GM18867 (cell line): ENCODE measurements around the gene KRTAP6-2.

ENCODE experiments used
- ATAC-seq: cut with Tn5 transposase; IDR thresholded peaks from one replicate; pipeline ENCODE4 v1.9.1; 2021; ENCODE audit warnings: mild to moderate bottlenecking, moderate library complexity; ENCODE audit not compliant: unreplicated experiment

The KRTAP6-2 gene

DNA sequence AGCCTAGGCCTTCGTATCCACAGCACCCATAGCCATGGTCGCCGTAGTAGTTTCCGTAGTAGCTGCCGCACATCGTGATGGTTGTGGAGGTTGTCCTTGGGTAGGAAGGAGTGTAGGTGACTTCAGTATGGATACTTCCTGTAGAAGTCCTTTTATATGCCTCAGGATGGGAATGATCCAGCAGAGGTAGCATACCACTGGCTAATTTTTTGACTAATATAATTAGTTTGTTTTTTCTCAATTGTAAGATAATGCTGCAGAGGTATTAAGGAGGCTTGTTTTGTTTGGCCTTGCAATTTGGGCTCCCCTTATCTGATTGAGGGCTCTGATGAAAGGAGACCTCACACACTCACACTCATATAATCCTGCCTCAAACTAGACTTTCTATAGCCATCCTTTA, at the start of gene KRTAP6-2:
Gene KRTAP6-2 (minus strand): TSS at position 101 of the 400 bp plus-strand sequence. CDS start 28 bp downstream, at position 73.
- ATAC-seq: no peak

DNA sequence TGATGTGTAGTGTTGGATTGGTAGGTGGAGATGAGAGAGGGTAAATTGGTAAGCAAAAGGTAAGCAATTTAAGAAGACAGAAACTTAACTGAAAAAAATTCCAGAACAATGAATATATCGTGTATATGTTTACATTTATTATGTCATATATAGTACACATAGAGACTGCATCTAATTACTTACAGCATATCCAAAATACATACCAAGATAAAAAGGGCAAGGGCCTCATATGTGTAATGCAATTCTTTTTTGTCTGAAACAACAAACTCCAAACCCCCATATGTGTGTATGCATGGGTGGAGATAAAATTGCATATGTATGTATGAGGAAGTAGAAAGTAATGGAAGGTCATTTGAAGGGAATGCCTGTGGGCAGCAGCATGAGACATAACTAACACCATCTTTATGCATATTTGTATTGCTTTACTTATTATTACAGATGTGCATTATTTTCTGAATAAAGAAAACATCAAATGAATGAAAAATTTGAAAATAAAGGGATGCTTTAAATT, 48.3 kb upstream of the KRTAP6-2 start:
- ATAC-seq: no peak

GRCh38 chr21:30642564-30642963, 43.9 kb upstream of the KRTAP6-2 start, which contains the start of gene KRTAP20-3:
Gene KRTAP20-3 (plus strand): TSS chr21:30642864.
- ATAC-seq: no peak

DNA sequence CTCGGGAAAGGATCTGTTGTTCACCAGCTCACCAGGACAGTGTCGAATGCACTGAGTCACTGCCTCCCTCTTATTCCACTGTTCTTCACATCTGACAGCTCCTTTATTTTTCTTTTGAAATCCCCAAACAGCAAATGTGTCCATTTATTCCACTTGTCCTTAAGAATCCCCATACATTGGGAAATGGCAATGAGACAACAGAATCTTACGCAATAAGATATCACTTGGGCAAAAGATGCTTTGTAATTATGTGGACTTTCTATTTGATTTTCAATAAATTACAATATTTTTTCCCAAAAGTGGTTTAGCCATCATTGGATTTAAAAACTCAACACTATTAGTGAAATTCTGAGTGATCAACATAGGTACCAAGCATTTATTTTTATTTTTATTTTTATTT, 40.0 kb upstream of the KRTAP6-2 start:
- no peak for ATAC-seq

- ATAC-seq: no peak
Measured at GRCh38 chr21:30634906-30635305, 36.2 kb upstream of the KRTAP6-2 start, which contains the start of gene KRTAP20-2. Gene KRTAP20-2 (plus strand): TSS chr21:30635206. CDS start chr21:30635264, 58 bp downstream.

GRCh38 chr21:30629200-30629599, 30.5 kb upstream of the KRTAP6-2 start:
- no peak for ATAC-seq

GRCh38 chr21:30628109-30628508, 29.4 kb upstream of the KRTAP6-2 start:
- ATAC-seq: no peak

DNA sequence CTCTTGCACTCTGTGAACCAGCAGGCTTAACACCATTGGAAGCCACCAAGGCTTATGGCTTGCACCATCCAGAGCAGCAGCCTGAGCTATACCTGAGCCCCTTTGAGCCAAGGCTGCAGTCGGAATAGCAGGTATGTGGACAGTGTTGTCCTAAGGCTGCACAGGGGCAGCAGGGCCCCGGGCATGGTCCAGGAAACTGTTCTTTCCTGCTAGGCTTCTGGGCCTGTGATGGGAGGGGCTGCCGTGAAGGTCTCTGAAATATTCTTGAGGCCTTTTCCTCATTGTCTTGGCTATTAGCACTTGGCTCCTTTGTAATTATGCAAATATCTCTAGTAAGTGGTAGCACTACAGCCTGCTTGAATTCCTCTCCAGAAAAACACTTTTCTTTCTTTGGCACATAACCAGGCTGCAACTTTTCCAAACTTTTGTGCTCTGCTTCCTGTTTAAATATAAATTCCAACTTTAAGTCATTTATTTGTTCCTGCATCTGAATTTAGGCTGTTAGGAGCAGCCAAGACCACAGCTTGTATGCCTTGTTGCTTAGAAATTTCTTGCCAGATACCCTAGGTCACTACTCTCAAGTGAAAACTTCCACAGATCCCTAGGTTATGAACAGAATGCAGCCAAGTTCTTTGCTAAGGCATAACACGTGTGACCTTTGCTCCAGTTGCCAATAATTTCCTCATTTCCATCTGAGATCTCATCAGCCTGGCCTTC, 26.9 kb upstream of the KRTAP6-2 start:
- ATAC-seq: no peak

GRCh38 chr21:30623362-30623761, 24.7 kb upstream of the KRTAP6-2 start:
- ATAC-seq: no peak

DNA sequence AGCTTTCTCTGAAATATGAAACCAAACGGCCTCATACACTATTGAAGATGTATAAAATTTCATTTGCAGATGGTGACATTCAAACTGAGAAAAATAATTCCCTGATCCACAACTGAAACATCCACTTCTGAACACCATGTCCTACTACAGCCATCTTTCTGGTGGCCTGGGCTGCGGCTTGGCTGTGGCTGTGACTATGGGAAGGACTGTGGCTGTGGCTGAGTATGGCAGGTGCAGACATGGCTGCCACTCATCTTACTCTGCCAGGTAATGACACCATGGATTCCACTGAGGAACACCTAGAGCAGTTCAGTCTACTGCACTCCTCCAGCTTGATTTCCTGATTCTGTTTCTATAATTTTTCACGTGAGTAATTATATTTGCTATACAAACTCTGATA, 21.8 kb upstream of the KRTAP6-2 start, which contains the start of gene KRTAP20-4:
Gene KRTAP20-4 (plus strand): TSS at position 106 of the 400 bp plus-strand sequence.
- no peak for ATAC-seq

DNA sequence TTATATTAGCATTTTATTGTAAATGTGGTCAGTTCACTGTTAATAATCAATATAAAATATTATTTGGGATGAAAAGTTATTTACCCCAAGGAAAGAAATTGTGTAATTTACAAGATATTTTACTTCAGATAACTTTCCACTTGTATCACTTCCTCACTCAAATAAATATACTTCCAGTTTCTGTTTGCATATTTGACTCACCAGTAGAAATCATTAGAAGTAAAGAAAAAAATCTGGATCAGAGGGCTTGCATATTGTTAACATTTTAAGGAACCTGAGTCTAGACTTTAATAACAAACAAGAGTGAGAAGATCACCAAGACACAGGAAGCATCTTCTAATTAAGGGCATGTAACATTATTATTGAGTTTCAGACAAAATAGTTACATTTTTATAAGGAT, 21.4 kb upstream of the KRTAP6-2 start:
- no peak for ATAC-seq

DNA sequence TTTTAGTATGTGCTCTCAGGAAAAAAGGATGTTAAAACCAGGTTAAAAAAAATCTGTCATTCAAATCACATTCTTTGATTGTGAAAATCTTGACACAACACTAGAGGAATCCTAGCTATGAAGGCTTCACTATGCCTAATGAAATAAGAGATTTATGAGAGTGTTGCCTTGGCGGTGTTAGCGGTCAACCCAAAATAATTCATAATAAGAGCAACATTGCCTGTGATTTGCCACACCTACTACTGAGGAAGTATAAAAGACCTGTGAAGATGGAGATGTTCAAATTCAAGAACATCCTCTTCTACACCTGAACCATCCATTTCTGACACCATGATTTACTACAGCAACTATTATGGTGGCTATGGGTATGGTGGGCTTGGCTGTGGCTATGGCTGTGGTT, 17.4 kb upstream of the KRTAP6-2 start, which contains the start of gene KRTAP20-1:
Gene KRTAP20-1 (plus strand): TSS at position 301 of the 400 bp plus-strand sequence. CDS start 30 bp downstream, at position 331.
- no peak for ATAC-seq

GRCh38 chr21:30615199-30615598, 16.5 kb upstream of the KRTAP6-2 start:
- ATAC-seq: no peak

DNA sequence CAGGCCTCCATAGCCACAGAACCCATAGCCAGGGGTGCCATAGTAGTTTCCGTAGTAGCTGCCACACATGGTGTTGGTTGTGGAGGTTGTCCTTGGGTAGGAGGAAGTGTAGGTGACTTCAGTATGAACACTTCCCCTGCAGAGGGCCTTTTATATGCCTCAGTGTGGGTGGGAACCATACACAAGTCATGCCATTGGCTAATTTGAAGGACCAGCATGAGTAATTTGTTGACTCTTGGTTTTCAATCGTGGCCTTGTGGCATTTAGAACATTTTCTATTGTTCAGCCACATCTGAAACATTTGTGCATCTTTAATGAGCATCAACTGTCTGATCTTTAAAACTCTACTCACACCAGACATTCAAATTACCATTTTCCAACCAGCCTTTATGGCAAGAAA, 15.1 kb upstream of the KRTAP6-2 start, which contains the start of gene KRTAP6-1:
Gene KRTAP6-1 (minus strand): TSS at position 95 of the 400 bp plus-strand sequence. CDS start 26 bp downstream, at position 69.
- ATAC-seq: no peak

GRCh38 chr21:30612132-30612531, 13.4 kb upstream of the KRTAP6-2 start:
- no peak for ATAC-seq

DNA sequence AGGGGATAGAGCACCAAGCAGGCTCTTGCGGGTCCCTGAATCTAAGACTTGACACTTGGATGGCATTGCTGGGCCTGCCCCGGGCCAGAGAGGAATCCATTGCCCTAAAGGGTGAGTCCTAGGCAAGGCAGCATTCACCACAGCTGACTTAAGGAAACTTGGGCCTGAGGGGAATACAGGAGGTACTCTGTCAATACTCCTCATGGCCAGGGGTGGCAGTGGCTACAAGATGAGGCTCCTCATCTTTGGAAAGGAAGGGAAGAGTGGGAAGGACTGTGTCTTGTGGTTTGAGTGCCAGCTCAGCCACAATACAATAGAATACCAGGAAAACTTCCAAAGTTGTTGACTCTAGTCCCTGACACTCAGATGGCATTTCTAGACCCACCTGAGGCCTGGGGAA, 7.3 kb upstream of the KRTAP6-2 start:
- no peak for ATAC-seq

DNA sequence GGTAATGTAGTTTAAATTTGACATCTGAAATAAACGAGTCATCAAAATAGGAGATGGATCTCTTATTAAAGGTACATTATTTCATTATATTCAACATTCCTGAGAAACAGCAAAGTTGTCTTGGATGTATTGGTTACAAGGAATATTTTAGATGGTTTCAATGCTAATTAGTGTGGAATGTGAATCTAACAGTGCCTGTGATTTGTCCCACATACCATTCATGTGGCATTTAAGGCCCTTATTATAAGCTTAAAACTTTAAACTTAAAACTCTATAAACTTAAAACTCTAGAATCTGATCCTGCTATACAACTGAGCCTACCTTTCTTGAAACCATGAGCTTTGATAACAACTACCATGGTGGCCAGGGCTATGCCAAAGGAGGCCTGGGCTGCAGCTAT, 2.1 kb upstream of the KRTAP6-2 start, which contains the start of gene KRTAP22-1:
Gene KRTAP22-1 (plus strand): TSS at position 301 of the 400 bp plus-strand sequence.
- ATAC-seq: no peak

DNA sequence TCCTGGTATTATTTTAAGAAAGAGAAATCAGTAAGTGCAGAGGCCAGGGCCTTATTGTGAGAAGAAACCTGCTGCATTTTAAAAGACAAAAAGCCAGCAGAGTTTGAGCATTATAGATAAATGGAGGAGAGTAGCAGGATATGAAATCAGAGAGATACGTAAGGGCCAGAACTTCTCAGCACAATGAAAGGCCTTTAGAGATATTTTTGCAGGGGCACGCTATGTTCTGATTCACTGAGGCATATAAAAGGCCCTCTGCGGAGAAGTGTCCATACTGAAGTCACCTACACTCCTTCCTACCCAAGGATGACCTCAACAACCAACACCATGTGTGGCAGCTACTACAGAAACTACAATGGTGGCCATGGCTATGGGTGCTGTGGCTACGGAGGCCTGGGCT, 6.6 kb downstream of the KRTAP6-2 start, which contains the start of gene KRTAP6-3:
Gene KRTAP6-3 (plus strand): TSS at position 301 of the 400 bp plus-strand sequence. CDS start 6 bp downstream, at position 307.
- ATAC-seq: no peak

DNA sequence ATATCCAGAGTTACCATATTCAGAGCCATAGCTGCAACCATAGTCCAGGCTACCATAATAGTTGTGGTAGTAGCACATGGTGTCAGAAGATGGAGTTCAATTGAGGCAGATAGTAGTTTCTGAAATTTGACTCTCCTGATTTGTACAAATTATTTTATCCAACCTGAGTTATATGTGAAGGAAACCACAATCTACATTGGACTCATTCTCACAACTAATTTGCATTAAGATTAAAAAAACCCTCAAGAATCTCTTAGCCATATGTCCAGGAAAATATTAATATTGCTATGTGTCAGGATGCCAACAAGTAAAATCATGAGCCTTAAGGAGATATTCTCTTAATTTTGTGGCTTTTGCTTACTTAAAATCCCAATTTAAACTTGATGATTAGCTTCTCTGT, 8.4 kb downstream of the KRTAP6-2 start, which contains the start of gene KRTAP22-2:
Gene KRTAP22-2 (minus strand): TSS at position 101 of the 400 bp plus-strand sequence.
- ATAC-seq: no peak

DNA sequence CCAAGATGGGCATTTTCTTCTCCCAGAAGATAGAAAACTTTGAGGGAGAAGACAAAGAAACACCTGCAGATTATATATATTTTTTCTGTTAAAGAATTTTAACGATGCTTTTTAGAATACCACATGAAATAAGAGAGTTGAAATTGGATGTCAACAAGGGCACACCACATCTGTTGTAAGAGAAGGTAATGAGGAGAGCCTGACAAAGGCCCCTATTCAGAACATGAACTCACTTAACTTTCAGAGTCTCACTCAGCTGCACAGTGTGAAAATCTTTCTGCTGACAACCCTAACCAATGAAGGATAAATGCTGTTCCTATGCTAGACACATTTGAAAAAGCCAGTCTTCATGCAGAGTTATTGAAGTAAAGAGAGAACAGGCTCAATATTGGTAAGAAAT, 15.8 kb downstream of the KRTAP6-2 start:
- no peak for ATAC-seq

GRCh38 chr21:30580132-30580531, 18.6 kb downstream of the KRTAP6-2 start:
- no peak for ATAC-seq

DNA sequence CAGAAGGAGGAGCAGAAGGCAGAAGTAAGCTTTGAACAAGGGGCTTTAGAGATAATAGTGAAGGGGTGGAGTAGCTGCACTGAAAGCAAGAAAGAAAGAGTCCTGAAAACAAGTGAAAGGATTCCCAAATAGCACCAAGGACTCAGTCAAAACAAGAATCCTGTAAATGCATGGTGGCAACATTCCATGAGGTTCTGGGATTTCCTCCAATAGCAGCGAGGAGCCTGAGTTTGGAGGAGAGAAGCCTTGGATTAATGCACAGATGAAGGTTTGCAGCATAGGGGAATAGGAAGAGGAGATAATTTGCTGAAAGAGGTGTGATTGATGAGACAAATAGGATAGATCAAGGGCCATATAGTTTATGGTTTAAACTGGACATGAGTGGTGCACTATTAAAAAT, 19.4 kb downstream of the KRTAP6-2 start:
- no peak for ATAC-seq
